Heart left ventricle (tissue), 16 donors: ENCODE results near the gene SETD3. TPM values are rescaled to one million over a fixed set of nuclear protein-coding genes. Genes with fewer than 3 reads are reported as not detected.

Source experiments
- ATAC-seq, 4 donors: fragments of 200-7000 bp; cut with Tn5 transposase; one replicate each; pipeline ENCODE4 v1.9.1; 2020 to 2022; ENCODE audit warnings: moderate library complexity in 4 of 4, mild to moderate bottlenecking in 3 of 4, moderate number of reproducible peaks in 1 of 4
- DNase-seq, 5 donors: peaks; one replicate each; pipeline ENCODE4 v3.0.0-alpha.2; 2020
- H3K27ac ChIP-seq, 12 donors: fragments of 200-600 bp; sonication (generic) in 4 of 12; one replicate each; pipeline versions ENCODE4 v1.5.0 to v1.8.0; 2016 to 2022; ENCODE audit warnings: mild to moderate bottlenecking in 2 of 12
- H3K27me3 ChIP-seq, 9 donors: fragments of 200-600 bp; sonication (generic) in 2 of 9; one replicate each; pipeline versions ENCODE4 v1.5.1 to v1.8.0; 2016 to 2022; ENCODE audit warnings: mild to moderate bottlenecking in 3 of 9
- H3K36me3 ChIP-seq, 9 donors: fragments of 200-600 bp; sonication (generic) in 2 of 9; one replicate each; pipeline versions ENCODE4 v1.5.0 to v1.8.0; 2018 to 2022; ENCODE audit warnings: mild to moderate bottlenecking in 2 of 9
- H3K4me1 ChIP-seq, 12 donors: fragments of 200-600 bp; sonication (generic) in 4 of 12; one replicate each; pipeline versions ENCODE4 v1.5.0 to v1.8.0; 2016 to 2022; ENCODE audit warnings: mild to moderate bottlenecking in 3 of 12
- H3K4me3 ChIP-seq, 12 donors: fragments of 200-600 bp; sonication (generic) in 4 of 12; one replicate each; pipeline versions ENCODE4 v1.5.0 to v1.8.0; 2017 to 2022; ENCODE audit warnings: mild to moderate bottlenecking in 9 of 12, moderate library complexity in 4 of 12
- H3K9me3 ChIP-seq, 12 donors: fragments of 200-600 bp; sonication (generic) in 4 of 12; one replicate each; pipeline versions ENCODE4 v1.5.0 to v1.8.0; 2016 to 2022; ENCODE audit warnings: mild to moderate bottlenecking in 1 of 12
- POLR2A ChIP-seq, 2 donors: fragments of 450-650 bp; IDR thresholded peaks; one replicate each; pipeline ENCODE4 v1.6.1; 2017; ENCODE audit warnings: antibody characterized with exemption in 2 of 2, mild to moderate bottlenecking in 2 of 2, moderate library complexity in 2 of 2
- WGBS, 4 donors: extraction: QIAGEN DNeasy Blood & Tissue Kit in 2 of 4; methylation state at CpG; one replicate each; pipeline versions ENCODE4 v1.1.5 to v1.1.7; 2013 to 2018; 5-methylcytosine and 5-hydroxymethylcytosine counted together
- intact Hi-C, 10 donors: fragments of 100-400 bp; cut with DNase I; formaldehyde crosslinking; loops; one replicate each; pipeline versions ENCODE4 v1.11.1 to v1.14.2; 2022
- polyA plus RNA-seq, 2 donors: library from polyadenylated mRNA; stranded (reverse); fragments of 200-250 nt; gene quantifications; one replicate each; pipeline ENCODE4 v1.2.3, GENCODE V29; 2013
- total RNA-seq, 9 donors: library from RNA; depleted of rRNA in 2 of 9; stranded (reverse); fragments of >200 nt in 2 of 9; fragmentation: NEBNext Ultra II Directional in 3 of 9; extraction: Animal tissue kit (Norgen Biotek cat#: 25700) in 3 of 9; gene quantifications; one replicate each; pipeline versions ENCODE4 v1.1.0 to v1.2.4, GENCODE V29; 2016 to 2023
- TF ChIP-seq, protein P1 (sequence below), 12 donors: fragments of 200-600 bp; sonication (generic) in 4 of 12; IDR thresholded peaks; one replicate each; pipeline versions ENCODE4 v1.5.0 to v1.8.0; 2018 to 2022; ENCODE audit warnings: antibody characterized with exemption in 12 of 12, mild to moderate bottlenecking in 5 of 12
- donor health status: ischemic (EF 13 %, LVEDD 7.1; RV severe dilation, severe dysfunction).
- donor health status: healthy with polysubstance abuse.
- donor health status: DM: no; HTN: yes; CAD: no.
- donor health status: DM: no; HTN: no; CAD: no.
- donor health status: ischemic (EF 25% LVEDD 6.9; RV normal size, moderate dysfunction).
- donor health status: ischemic (EF 25% LVEDD 5.7; RV mildly dilated, moderate dysfunction).
- donor health status: healthy.
- donor health status: DM: yes; HTN: yes; CAD: no.
- donor health status: ischemic (EF 35%, LVEDD 5.7; RV mildly dilated, moderate dysfunction).
- donor health status: nonischemic (EF 11% LVEDD 7.7; RV severe dilation, severe dysfunction).
- donor health status: DM: yes; HTN: yes; CAD: no.
- donor health status: PGD.
- donor health status: ischemic (EF 29% LVEDD 5.4; RV normal size, mild dysfunction).
- donor health status: nonischemic (EF 23%, LVEDD 6.1; RV moderate dilation, normal function).

The SETD3 gene
- total and polyA plus RNA-seq, 11 donors: 49.7 to 130 (median 92.6) TPM

GRCh38 chr14:99412117-99413061, 68.3 kb downstream of the SETD3 start:
- Histone ChIP-seq H3K9me3 (no peaks in the 10 kb centered on the region), H3K36me3 (peaks cover 0 to 76% (median 54%) of the 10 kb centered on the region in 9 donors), H3K27me3 (no peaks in the 10 kb centered on the region), H3K27ac (no peak overlapping the region), H3K4me3 (no peak overlapping the region), H3K4me1 (peaks cover 0 to 5% (median 0%) of the 10 kb centered on the region in 12 donors)
- TF ChIP-seq, protein P1, sequence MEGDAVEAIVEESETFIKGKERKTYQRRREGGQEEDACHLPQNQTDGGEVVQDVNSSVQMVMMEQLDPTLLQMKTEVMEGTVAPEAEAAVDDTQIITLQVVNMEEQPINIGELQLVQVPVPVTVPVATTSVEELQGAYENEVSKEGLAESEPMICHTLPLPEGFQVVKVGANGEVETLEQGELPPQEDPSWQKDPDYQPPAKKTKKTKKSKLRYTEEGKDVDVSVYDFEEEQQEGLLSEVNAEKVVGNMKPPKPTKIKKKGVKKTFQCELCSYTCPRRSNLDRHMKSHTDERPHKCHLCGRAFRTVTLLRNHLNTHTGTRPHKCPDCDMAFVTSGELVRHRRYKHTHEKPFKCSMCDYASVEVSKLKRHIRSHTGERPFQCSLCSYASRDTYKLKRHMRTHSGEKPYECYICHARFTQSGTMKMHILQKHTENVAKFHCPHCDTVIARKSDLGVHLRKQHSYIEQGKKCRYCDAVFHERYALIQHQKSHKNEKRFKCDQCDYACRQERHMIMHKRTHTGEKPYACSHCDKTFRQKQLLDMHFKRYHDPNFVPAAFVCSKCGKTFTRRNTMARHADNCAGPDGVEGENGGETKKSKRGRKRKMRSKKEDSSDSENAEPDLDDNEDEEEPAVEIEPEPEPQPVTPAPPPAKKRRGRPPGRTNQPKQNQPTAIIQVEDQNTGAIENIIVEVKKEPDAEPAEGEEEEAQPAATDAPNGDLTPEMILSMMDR (IDR thresholded peaks at IDR 0.05): no peak
- no peak for TF ChIP-seq POLR2A (IDR thresholded peaks at IDR 0.05)
- ATAC-seq (no peak), DNase-seq (no peak)
- intact Hi-C loops: loop anchor here in 1 of 10 donors (10.0 kb wide), 1 partner anchor 88 kb away; no protein-coding TSS in a partner anchor
- WGBS, 4 donors: 83 to 89% (median 86%) methylated on average over 17 of the region's 17 CpGs

- intact Hi-C loops: loop anchor here in 1 of 10 donors (10.0 kb wide), 1 partner anchor 85 kb away; no protein-coding TSS in a partner anchor
- Histone ChIP-seq H3K4me3 (no peak overlapping the region), H3K4me1 (no peaks in the 10 kb centered on the region), H3K27me3 (no peaks in the 10 kb centered on the region), H3K36me3 (peaks cover 0 to 93% (median 74%) of the 10 kb centered on the region in 9 donors), H3K9me3 (no peaks in the 10 kb centered on the region), H3K27ac (no peak overlapping the region)
- ATAC-seq: no peak
- no peak for DNase-seq
- 93% methylated on average over 10 of the region's 10 CpGs for WGBS, 4 donors
- TF ChIP-seq, protein P1 (IDR thresholded peaks at IDR 0.05): no peak
- no peak for TF ChIP-seq POLR2A (IDR thresholded peaks at IDR 0.05)
Observed at GRCh38 chr14:99410019-99410418, 70.6 kb downstream of the SETD3 start.

DNA sequence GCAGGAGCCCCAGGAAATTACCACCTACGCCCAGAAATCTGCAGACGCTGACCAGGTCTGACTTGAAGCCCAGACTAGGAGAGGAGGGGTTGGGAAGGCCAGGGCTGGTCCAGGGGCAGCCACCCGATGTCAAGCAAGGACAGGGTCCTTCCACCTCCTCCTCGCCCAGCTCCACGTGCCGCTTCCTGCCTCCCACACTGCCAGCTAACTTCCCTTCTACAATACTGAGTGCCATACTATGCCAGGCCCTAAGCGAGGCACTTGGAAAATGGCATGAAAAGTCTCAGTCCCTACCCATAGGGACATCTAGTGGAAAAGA, 71.7 kb downstream of the SETD3 start:
- Histone ChIP-seq H3K27me3 (no peaks in the 10 kb centered on the region), H3K9me3 (no peaks in the 10 kb centered on the region), H3K27ac (no peak overlapping the region), H3K36me3 (peaks cover 0 to 100% (median 82%) of the 10 kb centered on the region in 9 donors), H3K4me1 (no peaks in the 10 kb centered on the region), H3K4me3 (no peak overlapping the region)
- no peak for ATAC-seq
- 84 to 94% (median 87%) methylated on average over 7 of the region's 7 CpGs for WGBS, 4 donors
- intact Hi-C loops: no loop called here
- TF ChIP-seq POLR2A (IDR thresholded peaks at IDR 0.05): no peak
- TF ChIP-seq, protein P1 (IDR thresholded peaks at IDR 0.05): no peak
- no peak for DNase-seq

- H3K27ac ChIP-seq: no peak overlapping the region
- no peaks in the 10 kb centered on the region for H3K9me3 ChIP-seq
- WGBS, 4 donors: 83 to 92% (median 89%) methylated on average over 8 of the region's 8 CpGs
- H3K36me3 ChIP-seq: peaks cover 0 to 100% (median 82%) of the 10 kb centered on the region in 9 donors
- DNase-seq: no peak
- no peak overlapping the region for H3K4me3 ChIP-seq
- no peaks in the 10 kb centered on the region for H3K4me1 ChIP-seq
- H3K27me3 ChIP-seq: no peaks in the 10 kb centered on the region
- no peak for TF ChIP-seq POLR2A (IDR thresholded peaks at IDR 0.05)
- TF ChIP-seq, protein P1 (IDR thresholded peaks at IDR 0.05): no peak
- ATAC-seq: no peak
- intact Hi-C loops: no loop called here
Observed at GRCh38 chr14:99408286-99408970, 72.2 kb downstream of the SETD3 start.
